ENCODE measurements around the gene RALGPS2. TPM values are rescaled to one million over a fixed set of nuclear protein-coding genes. Genes with fewer than 3 reads are reported as not detected.

RALGPS2 gene
- total and polyA plus RNA-seq, 2 experiments from 2014 or later = 8.1 to 31.2 TPM

GRCh38 chr1:178797590-178797989, 72.5 kb downstream of the RALGPS2 start:
- Histone ChIP-seq H3K27ac (ENCODE audit: low read depth) (no peak overlapping the region), H3K4me1 (ENCODE audit: insufficient read depth) (no peaks in the 10 kb centered on the region), H3K4me2 (no peak overlapping the region), H2AFZ (no peak overlapping the region), H3K79me2 (replicated peaks; ENCODE audit: insufficient read depth) (no peaks in the 10 kb centered on the region), H3K4me3 (no peak overlapping the region), H3K27me3 (ENCODE audit: insufficient read depth) (no peaks in the 10 kb centered on the region), H3F3A (replicated peaks; ENCODE audit: low read depth) (no peaks in the 10 kb centered on the region), H4K20me1 (replicated peaks; ENCODE audit: insufficient read depth) (no peaks in the 10 kb centered on the region), H3K9me2 (ENCODE audit: insufficient read depth) (no peaks in the 10 kb centered on the region), H3K36me3 (ENCODE audit: insufficient read depth) (no peaks in the 10 kb centered on the region)
- Mint-ChIP-seq H3K27ac (no peak overlapping the region; the same call in 1 of the 2 replicates), H3K4me3 (no peak overlapping the region), H3K9me3 (no peaks in the 10 kb centered on the region; the same call in 2 of the 3 replicates), H3K27me3 (ENCODE audit: insufficient read depth, low read depth, poor library complexity) (no peaks in the 10 kb centered on the region), H3K36me3 (ENCODE audit: low read depth) (peaks cover 5% of the 10 kb centered on the region; the same call in 1 of the 3 replicates), H3K4me1 (no peaks in the 10 kb centered on the region; the same call in 2 of the 3 replicates)
- DNase-seq (ENCODE audit: low spot score) (no peak), ATAC-seq (no peak)
- TF ChIP-seq CREB1 (CRISPR knock-in tag; IDR thresholded peaks at IDR 0.05; ENCODE audit: low read depth) (no peak), REST (IDR thresholded peaks at IDR 0.05; ENCODE audit: unreplicated experiment) (no peak), POLR2AphosphoS5 (IDR thresholded peaks at IDR 0.05; ENCODE audit: low read depth) (no peak), ZNF114 (CRISPR knock-in tag; IDR thresholded peaks at IDR 0.05) (no peak), EZH2 (IDR thresholded peaks at IDR 0.05; ENCODE audit: low read depth, unreplicated experiment) (no peak)

- ATAC-seq (no peak), DNase-seq (ENCODE audit: low spot score) (no peak)
- Histone ChIP-seq H3K36me3 (ENCODE audit: insufficient read depth) (no peaks in the 10 kb centered on the region), H3K9me2 (ENCODE audit: insufficient read depth) (no peaks in the 10 kb centered on the region), H3K4me3 (no peak overlapping the region), H3K27me3 (ENCODE audit: insufficient read depth) (no peaks in the 10 kb centered on the region), H3F3A (replicated peaks; ENCODE audit: low read depth) (no peaks in the 10 kb centered on the region), H4K20me1 (replicated peaks; ENCODE audit: insufficient read depth) (no peaks in the 10 kb centered on the region), H3K79me2 (replicated peaks; ENCODE audit: insufficient read depth) (no peaks in the 10 kb centered on the region), H3K4me2 (no peak overlapping the region), H3K4me1 (ENCODE audit: insufficient read depth) (no peaks in the 10 kb centered on the region), H2AFZ (no peak overlapping the region), H3K27ac (ENCODE audit: low read depth) (no peak overlapping the region)
- Mint-ChIP-seq H3K27me3 (ENCODE audit: insufficient read depth, low read depth, poor library complexity) (no peaks in the 10 kb centered on the region), H3K9me3 (no peaks in the 10 kb centered on the region; the same call in 2 of the 3 replicates), H3K36me3 (ENCODE audit: low read depth) (peaks cover 5% of the 10 kb centered on the region; the same call in 1 of the 3 replicates), H3K4me3 (no peak overlapping the region), H3K27ac (no peak overlapping the region), H3K4me1 (no peaks in the 10 kb centered on the region; the same call in 2 of the 3 replicates)
- TF ChIP-seq ZNF462 (CRISPR knock-in tag; IDR thresholded peaks at IDR 0.05) (no peak), JUNB (IDR thresholded peaks at IDR 0.05; ENCODE audit: unreplicated experiment) (no peak), ZNF331 (CRISPR knock-in tag; IDR thresholded peaks at IDR 0.05; ENCODE audit: low read depth) (no peak), EZH2phosphoT487 (IDR thresholded peaks at IDR 0.05; ENCODE audit: unreplicated experiment) (no peak), ETS1 (IDR thresholded peaks at IDR 0.05) (no peak), ZNF114 (CRISPR knock-in tag; IDR thresholded peaks at IDR 0.05) (no peak), STAT1 (IDR thresholded peaks at IDR 0.05; ENCODE audit: unreplicated experiment) (no peak), CREB1 (CRISPR knock-in tag; IDR thresholded peaks at IDR 0.05; ENCODE audit: low read depth) (no peak)
Observed at GRCh38 chr1:178798232-178798861, 73.3 kb downstream of the RALGPS2 start.

Data from GM23338 (cell line).